ENCODE data around the gene COPS6.

COPS6 gene

GRCh38 chr7:100089458-100090196 lies 858 bp downstream of the COPS6 start:
- DNase-seq (ENCODE audit: low spot score) = no peak
- no peak for TF ChIP-seq CTCF (IDR thresholded peaks at IDR 0.05; ENCODE audit: extremely low read depth, missing control alignments)

- no peak for TF ChIP-seq CTCF (IDR thresholded peaks at IDR 0.05; ENCODE audit: extremely low read depth, missing control alignments)
- DNase-seq (ENCODE audit: low spot score) = no peak
Observed at GRCh38 chr7:100090527-100091410, 2.0 kb downstream of the COPS6 start.

GRCh38 chr7:100091411-100092181 lies 2.8 kb downstream of the COPS6 start:
- no peak for TF ChIP-seq CTCF (IDR thresholded peaks at IDR 0.05; ENCODE audit: extremely low read depth, missing control alignments)
- no peak for DNase-seq (ENCODE audit: low spot score)

- no peak for TF ChIP-seq CTCF (IDR thresholded peaks at IDR 0.05; ENCODE audit: extremely low read depth, missing control alignments)
- no peak for DNase-seq (ENCODE audit: low spot score)
Observed at GRCh38 chr7:100093054-100093453, 4.3 kb downstream of the COPS6 start.

- no peak for DNase-seq (ENCODE audit: low spot score)
- TF ChIP-seq CTCF (IDR thresholded peaks at IDR 0.05; ENCODE audit: extremely low read depth, missing control alignments) = no peak
Observed at GRCh38 chr7:100093498-100093897, 4.7 kb downstream of the COPS6 start.

GRCh38 chr7:100093925-100094486 lies 5.2 kb downstream of the COPS6 start:
- DNase-seq (ENCODE audit: low spot score) = no peak
- TF ChIP-seq CTCF (IDR thresholded peaks at IDR 0.05; ENCODE audit: extremely low read depth, missing control alignments) = no peak
